ENCODE data around the gene CDK5RAP3. TPM values are rescaled to one million over a fixed set of nuclear protein-coding genes. Genes with fewer than 3 reads are reported as not detected.

Gene CDK5RAP3
- total RNA-seq, 1 experiment from 2014 or later, result 255 TPM

DNA sequence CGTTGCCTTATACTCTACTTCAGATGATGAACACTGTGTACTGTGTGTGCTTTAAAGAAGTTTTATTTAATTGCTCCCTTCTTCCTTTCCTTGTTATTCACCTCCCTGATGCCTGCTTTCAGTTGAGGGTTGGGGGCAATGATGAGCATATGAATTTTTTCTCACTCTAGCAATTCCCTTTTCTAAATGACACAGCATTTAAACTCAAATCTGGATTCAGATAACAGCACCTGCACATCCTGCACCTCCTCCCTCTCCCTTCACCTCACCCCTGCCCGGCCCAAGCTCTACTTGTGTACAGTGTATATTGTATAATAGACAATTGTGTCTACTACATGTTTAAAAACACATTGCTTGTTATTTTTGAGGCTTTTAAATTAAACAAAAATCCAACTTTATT is 42.5 kb upstream of the CDK5RAP3 start:
- H2AFZ ChIP-seq (ENCODE audit: low read depth, low read length, poor library complexity, severe bottlenecking), result no peak overlapping the region
- no peak overlapping the region for H3K4me2 ChIP-seq (ENCODE audit: low read length)
- H4K20me1 ChIP-seq (ENCODE audit: insufficient read depth), result no peaks in the 10 kb centered on the region
- H3K4me3 ChIP-seq (replicated peaks in 1 of 2; ENCODE audit: low read depth in 1 of 2, low read length in 2 of 2), result no peak overlapping the region
- H3K27ac ChIP-seq (ENCODE audit: low read depth, low read length), result no peak overlapping the region
- CTCF ChIA-PET, result no interaction called here
- peaks cover 12 to 20% of the 10 kb centered on the region in 2 experiments for H3K4me1 ChIP-seq (ENCODE audit: control insufficient read depth in 1 of 2, insufficient read depth in 2 of 2, low read length in 2 of 2)
- POLR2A ChIA-PET, result no interaction called here
- H3K36me3 ChIP-seq (ENCODE audit: control insufficient read depth in 1 of 2, insufficient read depth in 2 of 2, low read length in 2 of 2), result peaks cover 0 to 10% of the 10 kb centered on the region in 2 experiments; a peak in 2 of 4 replicates
- no peaks in the 10 kb centered on the region for H3K9me3 ChIP-seq (ENCODE audit: control insufficient read depth in 1 of 2, insufficient read depth in 1 of 2, low read depth in 1 of 2, low read length in 2 of 2)
- ATAC-seq (no peak), DNase-seq (ENCODE audit: low read depth, low spot score) (no peak)
- TF ChIP-seq RAD21 (IDR thresholded peaks at IDR 0.05; ENCODE audit: low read depth) (no peak), EZH2 (IDR thresholded peaks at IDR 0.05) (no peak), SRF (IDR thresholded peaks at IDR 0.05; ENCODE audit: low read depth) (no peak), CBX3 (IDR thresholded peaks at IDR 0.05; ENCODE audit: low read depth) (no peak), YY1 (IDR thresholded peaks at IDR 0.05; ENCODE audit: extremely low read depth, insufficient replicate concordance, low read depth, low read length) (no peak), JUND (IDR thresholded peaks at IDR 0.05) (no peak), ELF1 (IDR thresholded peaks at IDR 0.05; ENCODE audit: borderline replicate concordance, low read depth) (no peak), SIN3A (IDR thresholded peaks at IDR 0.05; ENCODE audit: low read depth) (no peak), EZH2phosphoT487 (IDR thresholded peaks at IDR 0.05; ENCODE audit: borderline replicate concordance) (no peak), ZNF274 (IDR thresholded peaks at IDR 0.05; ENCODE audit: low read depth, low read length) (no peak), POLR2AphosphoS5 (IDR thresholded peaks at IDR 0.05; ENCODE audit: low read depth, low read length) (no peak), CEBPB (IDR thresholded peaks at IDR 0.05; ENCODE audit: low read depth) (no peak), TCF7L2 (IDR thresholded peaks at IDR 0.05; ENCODE audit: borderline replicate concordance, extremely low read depth, insufficient read depth, insufficient read length) (no peak), EGR1 (IDR thresholded peaks at IDR 0.05; ENCODE audit: low read depth) (no peak), ZFX (IDR thresholded peaks at IDR 0.05) (no peak)
- TF ChIP-seq, protein P1, sequence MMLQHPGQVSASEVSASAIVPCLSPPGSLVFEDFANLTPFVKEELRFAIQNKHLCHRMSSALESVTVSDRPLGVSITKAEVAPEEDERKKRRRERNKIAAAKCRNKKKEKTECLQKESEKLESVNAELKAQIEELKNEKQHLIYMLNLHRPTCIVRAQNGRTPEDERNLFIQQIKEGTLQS (IDR thresholded peaks at IDR 0.05), result no peak
- TF ChIP-seq, protein P2, sequence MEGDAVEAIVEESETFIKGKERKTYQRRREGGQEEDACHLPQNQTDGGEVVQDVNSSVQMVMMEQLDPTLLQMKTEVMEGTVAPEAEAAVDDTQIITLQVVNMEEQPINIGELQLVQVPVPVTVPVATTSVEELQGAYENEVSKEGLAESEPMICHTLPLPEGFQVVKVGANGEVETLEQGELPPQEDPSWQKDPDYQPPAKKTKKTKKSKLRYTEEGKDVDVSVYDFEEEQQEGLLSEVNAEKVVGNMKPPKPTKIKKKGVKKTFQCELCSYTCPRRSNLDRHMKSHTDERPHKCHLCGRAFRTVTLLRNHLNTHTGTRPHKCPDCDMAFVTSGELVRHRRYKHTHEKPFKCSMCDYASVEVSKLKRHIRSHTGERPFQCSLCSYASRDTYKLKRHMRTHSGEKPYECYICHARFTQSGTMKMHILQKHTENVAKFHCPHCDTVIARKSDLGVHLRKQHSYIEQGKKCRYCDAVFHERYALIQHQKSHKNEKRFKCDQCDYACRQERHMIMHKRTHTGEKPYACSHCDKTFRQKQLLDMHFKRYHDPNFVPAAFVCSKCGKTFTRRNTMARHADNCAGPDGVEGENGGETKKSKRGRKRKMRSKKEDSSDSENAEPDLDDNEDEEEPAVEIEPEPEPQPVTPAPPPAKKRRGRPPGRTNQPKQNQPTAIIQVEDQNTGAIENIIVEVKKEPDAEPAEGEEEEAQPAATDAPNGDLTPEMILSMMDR (IDR thresholded peaks at IDR 0.05 in 2 of 3, conservative IDR thresholded peaks at IDR 0.05 in 1 of 3; ENCODE audit: borderline replicate concordance in 1 of 3, insufficient read depth in 1 of 3, low read depth in 2 of 3, low read length in 2 of 3), result no peak
- TF ChIP-seq, protein P3, sequence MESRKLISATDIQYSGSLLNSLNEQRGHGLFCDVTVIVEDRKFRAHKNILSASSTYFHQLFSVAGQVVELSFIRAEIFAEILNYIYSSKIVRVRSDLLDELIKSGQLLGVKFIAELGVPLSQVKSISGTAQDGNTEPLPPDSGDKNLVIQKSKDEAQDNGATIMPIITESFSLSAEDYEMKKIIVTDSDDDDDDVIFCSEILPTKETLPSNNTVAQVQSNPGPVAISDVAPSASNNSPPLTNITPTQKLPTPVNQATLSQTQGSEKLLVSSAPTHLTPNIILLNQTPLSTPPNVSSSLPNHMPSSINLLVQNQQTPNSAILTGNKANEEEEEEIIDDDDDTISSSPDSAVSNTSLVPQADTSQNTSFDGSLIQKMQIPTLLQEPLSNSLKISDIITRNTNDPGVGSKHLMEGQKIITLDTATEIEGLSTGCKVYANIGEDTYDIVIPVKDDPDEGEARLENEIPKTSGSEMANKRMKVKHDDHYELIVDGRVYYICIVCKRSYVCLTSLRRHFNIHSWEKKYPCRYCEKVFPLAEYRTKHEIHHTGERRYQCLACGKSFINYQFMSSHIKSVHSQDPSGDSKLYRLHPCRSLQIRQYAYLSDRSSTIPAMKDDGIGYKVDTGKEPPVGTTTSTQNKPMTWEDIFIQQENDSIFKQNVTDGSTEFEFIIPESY (IDR thresholded peaks at IDR 0.05; ENCODE audit: extremely low read depth, insufficient replicate concordance, low read length), result no peak
- TF ChIP-seq, protein P4, sequence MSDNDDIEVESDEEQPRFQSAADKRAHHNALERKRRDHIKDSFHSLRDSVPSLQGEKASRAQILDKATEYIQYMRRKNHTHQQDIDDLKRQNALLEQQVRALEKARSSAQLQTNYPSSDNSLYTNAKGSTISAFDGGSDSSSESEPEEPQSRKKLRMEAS (IDR thresholded peaks at IDR 0.05), result no peak
- no peaks in the 10 kb centered on the region for H3K9me2 ChIP-seq (ENCODE audit: insufficient read depth)
- H3K79me2 ChIP-seq (ENCODE audit: insufficient read depth, low read length), result no peaks in the 10 kb centered on the region
- H3K27me3 ChIP-seq (ENCODE audit: insufficient read depth, low read length), result no peaks in the 10 kb centered on the region
- RAD21 ChIA-PET (ENCODE audit: low non-redundant PET in 1 of 2, low total read pairs in 2 of 2, uncharacterized antibody in 2 of 2, unreplicated experiment in 2 of 2), result no interaction called here
- intact Hi-C loops (cut with micrococcal nuclease), result no loop called here
- H3K9ac ChIP-seq (ENCODE audit: low read length), result no peak overlapping the region
- TSS peak; percentile 63 for BruUV-seq (replicated peaks)

Data from HCT116 (cell line).